ENCODE data around the gene LCN2. TPM values are rescaled to one million over a fixed set of nuclear protein-coding genes. Genes with fewer than 3 reads are reported as not detected.
"Not testable (repeated sequence)": the region's sequence is repeated elsewhere in the genome, so short reads cannot be mapped to it uniquely, and the experiment has no call there.

Gene LCN2
- total RNA-seq, 2 experiments from 2014 or later = not detected

GRCh38 chr9:128107468-128108268 is 41.6 kb upstream of the LCN2 start:
- H3K27ac Mint-ChIP-seq = no peak overlapping the region
- H3K4me3 Mint-ChIP-seq = no peak overlapping the region
- H3K36me3 Mint-ChIP-seq = peaks cover 28% of the 10 kb centered on the region
- H3K9me3 Mint-ChIP-seq (ENCODE audit: low read depth) = no peaks in the 10 kb centered on the region
- no peak for ATAC-seq
- CTCF ChIA-PET = interaction anchor here (1.1 to 1.8 kb wide), 3 partner anchors 10 to 72 kb away, joined by 3 to 19 read pairs (median 4); no protein-coding TSS in a partner anchor
- no peaks in the 10 kb centered on the region for H3K27me3 Mint-ChIP-seq
- H3K4me1 Mint-ChIP-seq = peaks cover 7% of the 10 kb centered on the region
- DNase-seq = no peak

DNA sequence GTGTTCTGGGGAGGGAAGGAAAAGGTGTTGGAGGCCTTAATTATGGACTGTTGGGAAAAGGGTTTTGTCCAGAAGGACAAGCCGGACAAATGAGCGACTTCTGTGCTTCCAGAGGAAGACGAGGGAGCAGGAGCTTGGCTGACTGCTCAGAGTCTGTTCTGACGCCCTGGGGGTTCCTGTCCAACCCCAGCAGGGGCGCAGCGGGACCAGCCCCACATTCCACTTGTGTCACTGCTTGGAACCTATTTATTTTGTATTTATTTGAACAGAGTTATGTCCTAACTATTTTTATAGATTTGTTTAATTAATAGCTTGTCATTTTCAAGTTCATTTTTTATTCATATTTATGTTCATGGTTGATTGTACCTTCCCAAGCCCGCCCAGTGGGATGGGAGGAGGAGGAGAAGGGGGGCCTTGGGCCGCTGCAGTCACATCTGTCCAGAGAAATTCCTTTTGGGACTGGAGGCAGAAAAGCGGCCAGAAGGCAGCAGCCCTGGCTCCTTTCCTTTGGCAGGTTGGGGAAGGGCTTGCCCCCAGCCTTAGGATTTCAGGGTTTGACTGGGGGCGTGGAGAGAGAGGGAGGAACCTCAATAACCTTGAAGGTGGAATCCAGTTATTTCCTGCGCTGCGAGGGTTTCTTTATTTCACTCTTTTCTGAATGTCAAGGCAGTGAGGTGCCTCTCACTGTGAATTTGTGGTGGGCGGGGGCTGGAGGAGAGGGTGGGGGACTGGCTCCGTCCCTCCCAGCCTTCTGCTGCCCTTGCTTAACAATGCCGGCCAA is 40.8 kb upstream of the LCN2 start:
- H3K4me3 Mint-ChIP-seq = no peak overlapping the region
- H3K36me3 Mint-ChIP-seq = peaks cover 27% of the 10 kb centered on the region
- ATAC-seq (no peak), DNase-seq (no peak)
- H3K27ac Mint-ChIP-seq = no peak overlapping the region
- no peaks in the 10 kb centered on the region for H3K9me3 Mint-ChIP-seq (ENCODE audit: low read depth)
- CTCF ChIA-PET = interaction anchor here (1.1 to 1.8 kb wide), 2 partner anchors 9 to 73 kb away, joined by 4 to 19 read pairs; no protein-coding TSS in a partner anchor
- peaks cover 1% of the 10 kb centered on the region for H3K4me1 Mint-ChIP-seq
- H3K27me3 Mint-ChIP-seq = no peaks in the 10 kb centered on the region

DNA sequence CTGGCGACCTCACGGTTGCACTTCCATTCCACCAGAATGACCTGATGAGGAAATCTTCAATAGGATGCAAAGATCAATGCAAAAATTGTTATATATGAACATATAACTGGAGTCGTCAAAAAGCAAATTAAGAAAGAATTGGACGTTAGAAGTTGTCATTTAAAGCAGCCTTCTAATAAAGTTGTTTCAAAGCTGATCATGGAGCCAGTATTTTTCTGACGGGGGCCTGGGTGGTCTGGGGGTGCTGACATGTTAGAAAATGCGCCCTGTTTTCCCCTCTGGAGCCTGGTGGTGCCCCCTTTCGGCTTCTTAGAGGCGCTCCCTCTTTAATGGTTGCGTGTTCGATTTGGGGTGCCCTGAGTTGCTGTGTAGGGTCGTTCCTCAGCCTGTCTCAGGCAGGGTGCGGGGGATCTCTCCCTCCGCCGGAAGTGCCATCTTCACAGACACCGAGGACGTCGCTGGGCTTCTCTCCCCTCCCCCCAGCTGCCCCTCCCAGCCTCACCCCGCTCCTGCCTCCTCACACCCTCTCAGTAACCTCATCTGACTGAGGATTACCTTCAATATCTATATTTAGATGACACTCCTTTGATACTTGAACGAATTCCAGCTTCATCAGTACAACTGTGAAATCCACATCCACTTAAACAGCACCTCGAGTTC is 40.1 kb upstream of the LCN2 start:
- no peak for ATAC-seq
- CTCF ChIA-PET = interaction anchor here (1.1 to 1.8 kb wide), 3 partner anchors 8 to 10 kb away, joined by 3 to 19 read pairs (median 4); no protein-coding TSS in a partner anchor
- no peaks in the 10 kb centered on the region for H3K9me3 Mint-ChIP-seq (ENCODE audit: low read depth)
- no peak overlapping the region for H3K27ac Mint-ChIP-seq
- no peak overlapping the region for H3K4me3 Mint-ChIP-seq
- H3K36me3 Mint-ChIP-seq = peaks cover 22% of the 10 kb centered on the region
- DNase-seq = no peak
- H3K27me3 Mint-ChIP-seq = no peaks in the 10 kb centered on the region
- H3K4me1 Mint-ChIP-seq = no peaks in the 10 kb centered on the region

- H3K36me3 Mint-ChIP-seq = peaks cover 15% of the 10 kb centered on the region
- H3K4me3 Mint-ChIP-seq; H3K4me1 Mint-ChIP-seq; H3K27me3 Mint-ChIP-seq; H3K9me3 Mint-ChIP-seq (ENCODE audit: low read depth); ATAC-seq; H3K27ac Mint-ChIP-seq; DNase-seq; CTCF ChIA-PET: not testable (repeated sequence)
These were observed 37.5 kb upstream of the LCN2 start for GRCh38 chr9:128111726-128112125.

- Mint-ChIP-seq H3K4me1 (peaks cover 5% of the 10 kb centered on the region), H3K4me3 (no peak overlapping the region), H3K27me3 (no peaks in the 10 kb centered on the region), H3K27ac (no peak overlapping the region), H3K9me3 (ENCODE audit: low read depth) (no peaks in the 10 kb centered on the region), H3K36me3 (peaks cover 10% of the 10 kb centered on the region)
- CTCF ChIA-PET = interaction anchor here (0.9 to 2.1 kb wide), 6 partner anchors 9 to 170 kb away, joined by 3 to 7 read pairs (median 3); no protein-coding TSS in a partner anchor
- DNase-seq = no peak
- no peak for ATAC-seq
These were observed 35.5 kb upstream of the LCN2 start for GRCh38 chr9:128113526-128114325.

DNA sequence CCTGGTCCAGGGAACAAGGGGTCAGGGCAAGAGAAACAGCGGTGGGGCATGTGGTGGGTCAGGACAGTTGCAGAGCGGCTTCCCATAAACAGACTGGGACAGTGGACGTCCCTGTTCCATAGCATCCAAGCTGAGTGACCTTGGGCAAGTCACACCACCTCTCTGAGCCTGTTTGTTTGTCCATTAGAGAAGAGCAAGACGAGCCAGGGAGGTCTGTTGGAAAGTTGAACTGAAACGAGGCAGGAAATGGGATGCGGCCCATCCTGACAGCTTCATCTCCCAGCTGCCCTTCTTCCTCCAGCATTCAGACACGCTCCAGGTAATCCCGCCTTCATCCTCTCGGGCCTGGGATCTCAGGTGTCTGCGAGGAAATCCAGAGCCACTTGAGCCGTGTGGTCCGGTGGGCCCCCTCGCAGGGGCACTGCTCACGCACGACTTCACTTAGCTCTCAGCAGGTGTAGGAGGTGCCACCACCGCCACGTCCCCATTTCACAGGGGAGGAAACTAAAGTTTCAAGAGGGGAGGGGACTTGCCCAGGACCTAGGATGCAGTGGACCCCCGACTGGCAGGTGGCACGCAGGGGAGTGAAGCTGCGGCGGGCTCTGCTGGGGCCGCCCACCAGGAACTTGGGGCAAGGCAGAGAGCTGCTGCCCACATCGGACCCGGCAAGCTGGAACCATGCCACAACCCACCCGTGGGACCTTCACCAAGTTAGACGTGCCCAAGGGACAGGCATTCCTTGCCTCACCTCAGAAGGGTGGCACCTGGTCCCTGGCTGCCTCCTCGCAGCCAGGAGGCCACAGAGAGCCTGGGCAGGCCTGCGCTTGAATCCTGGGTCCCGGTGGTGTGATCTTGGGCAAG is 34.7 kb upstream of the LCN2 start:
- Mint-ChIP-seq H3K4me1 (peaks cover 5% of the 10 kb centered on the region), H3K4me3 (no peak overlapping the region), H3K27ac (no peak overlapping the region), H3K36me3 (peaks cover 8% of the 10 kb centered on the region), H3K9me3 (ENCODE audit: low read depth) (no peaks in the 10 kb centered on the region), H3K27me3 (no peaks in the 10 kb centered on the region)
- DNase-seq = no peak
- ATAC-seq = no peak
- CTCF ChIA-PET = interaction anchor here (1.0 to 2.1 kb wide), 7 partner anchors 10 to 247 kb away, joined by 3 to 7 read pairs (median 4); no protein-coding TSS in a partner anchor

- DNase-seq = no peak
- no peak overlapping the region for H3K27ac Mint-ChIP-seq
- no peaks in the 10 kb centered on the region for H3K27me3 Mint-ChIP-seq
- no peaks in the 10 kb centered on the region for H3K9me3 Mint-ChIP-seq (ENCODE audit: low read depth)
- no peak for ATAC-seq
- peaks cover 7% of the 10 kb centered on the region for H3K36me3 Mint-ChIP-seq
- H3K4me1 Mint-ChIP-seq = peaks cover 5% of the 10 kb centered on the region
- CTCF ChIA-PET = interaction anchor here (0.8 to 3.6 kb wide), 14 partner anchors 10 to 246 kb away, joined by 3 to 24 read pairs (median 4); no protein-coding TSS in a partner anchor
- no peak overlapping the region for H3K4me3 Mint-ChIP-seq
These were observed 33.8 kb upstream of the LCN2 start for GRCh38 chr9:128115187-128116103.

- CTCF ChIA-PET = interaction anchor here (0.7 to 3.6 kb wide), 18 partner anchors 8 to 245 kb away, joined by 3 to 24 read pairs (median 4); no protein-coding TSS in a partner anchor
- DNase-seq (no peak), ATAC-seq (no peak)
- Mint-ChIP-seq H3K9me3 (ENCODE audit: low read depth) (no peaks in the 10 kb centered on the region), H3K36me3 (peaks cover 4% of the 10 kb centered on the region), H3K4me3 (no peak overlapping the region), H3K27me3 (no peaks in the 10 kb centered on the region), H3K4me1 (peaks cover 5% of the 10 kb centered on the region), H3K27ac (no peak overlapping the region)
These were observed 32.9 kb upstream of the LCN2 start for GRCh38 chr9:128116104-128117083.

DNA sequence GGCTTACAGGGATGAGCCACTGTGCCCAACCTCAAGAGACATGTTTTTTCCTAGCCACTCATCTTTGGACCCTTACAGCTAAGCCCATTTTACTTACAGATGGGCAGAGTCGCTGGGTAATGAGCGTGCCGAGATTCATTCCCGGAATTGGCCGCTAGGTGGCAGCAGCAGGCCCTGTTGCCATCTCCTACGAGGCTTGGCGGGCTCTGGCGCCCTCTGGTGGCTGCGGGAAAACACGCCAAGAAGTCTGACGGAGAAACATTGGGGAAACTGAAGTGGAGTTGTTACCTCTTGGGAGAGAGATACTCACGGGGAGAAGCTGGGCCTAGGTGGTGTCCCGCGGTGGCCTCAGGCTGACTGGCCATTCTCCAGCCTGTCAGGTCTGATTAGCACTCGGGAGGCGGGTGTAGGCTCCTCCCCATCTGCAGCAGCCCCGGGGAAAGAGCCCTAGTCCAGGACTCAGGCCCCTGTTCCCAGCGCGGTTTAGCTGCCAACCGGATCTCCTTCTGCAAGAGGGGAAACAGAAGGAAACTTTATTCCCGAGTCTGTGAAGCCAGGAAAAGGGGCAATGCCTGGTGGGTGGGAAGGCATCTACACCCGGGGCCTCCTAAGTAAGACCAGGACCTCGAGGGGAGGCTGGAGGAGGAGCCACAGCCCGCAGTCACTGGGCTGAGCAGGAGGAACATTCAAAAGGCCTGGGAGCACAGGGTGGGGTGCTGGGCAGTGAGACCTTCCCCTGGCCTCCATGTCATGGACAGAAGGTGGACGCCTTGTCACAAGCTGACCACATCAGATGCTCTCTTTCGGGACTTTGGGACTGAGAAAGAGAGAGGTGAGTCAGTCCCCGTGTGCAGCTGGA is 31.4 kb upstream of the LCN2 start:
- no peaks in the 10 kb centered on the region for H3K27me3 Mint-ChIP-seq
- DNase-seq = peak; percentile 96
- no peak overlapping the region for H3K27ac Mint-ChIP-seq
- peaks cover 5% of the 10 kb centered on the region for H3K4me1 Mint-ChIP-seq
- H3K4me3 Mint-ChIP-seq = no peak overlapping the region
- CTCF ChIA-PET = interaction anchor here (0.6 to 3.6 kb wide), 59 partner anchors 7 to 346 kb away, joined by 3 to 24 read pairs (median 4); partner anchors contain the start of genes BBLN, EEIG1, NAIF1 and PIP5KL1
- peak; percentile 88 for ATAC-seq
- H3K36me3 Mint-ChIP-seq = peaks cover 4% of the 10 kb centered on the region
- no peaks in the 10 kb centered on the region for H3K9me3 Mint-ChIP-seq (ENCODE audit: low read depth)
